ENCODE results near the gene SP140. TPM values are rescaled to one million over a fixed set of nuclear protein-coding genes. Genes with fewer than 3 reads are reported as not detected.

The SP140 gene
- total and polyA plus RNA-seq, 2 of the 8 experiments (the other 6 are each of a cell fraction or from before 2014, with no cell fraction given): 0.23 to 1.3 TPM

- H3K27me3 ChIP-seq (replicated peaks in 1 of 4; ENCODE audit: control insufficient read depth in 3 of 4, extremely low read depth in 1 of 4, insufficient read depth in 3 of 4, low read length in 3 of 4): no peaks in the 10 kb centered on the region
- no peak overlapping the region for H3K18ac ChIP-seq (ENCODE audit: extremely low read depth, low read length)
- no peak overlapping the region for H2AK5ac ChIP-seq (ENCODE audit: low read depth, low read length)
- no peak overlapping the region for H2BK15ac ChIP-seq (ENCODE audit: low read length)
- 73% methylated on average over 7 of the region's 7 CpGs; no CpG with 5 or more reads in 1 of the 2 experiments for WGBS, 2 experiments (ENCODE audit: extremely low coverage in 1 of 2, insufficient coverage in 1 of 2, insufficient read length in 1 of 2, insufficient replicate concordance in 2 of 2, low coverage in 1 of 2, low lambda C conversion rate in 2 of 2, missing lambda C conversion rate in 1 of 2)
- H3K36me3 ChIP-seq (ENCODE audit: control insufficient read depth in 2 of 4, insufficient read depth in 4 of 4, low read length in 3 of 4): no peaks in the 10 kb centered on the region
- no peak overlapping the region for H4K91ac ChIP-seq (replicated peaks; ENCODE audit: insufficient read length, low read length)
- H3K4me1 ChIP-seq (replicated peaks in 1 of 4; ENCODE audit: control insufficient read depth in 3 of 4, insufficient read depth in 4 of 4, low read length in 3 of 4): peaks cover 0 to 9% (median 2%) of the 10 kb centered on the region in 4 experiments; a peak in 3 of 7 replicates
- no peaks in the 10 kb centered on the region for H3K79me1 ChIP-seq (ENCODE audit: low read depth, low read length)
- ChIA-PET CTCF (ENCODE audit: partially characterized antibody) (interaction anchor here (0.6 to 1.2 kb wide), 3 partner anchors 19 to 113 kb away, joined by 3 to 4 read pairs (median 3); no protein-coding TSS in a partner anchor), POLR2A (ENCODE audit: partially characterized antibody) (no interaction called here)
- no peak overlapping the region for H3K9ac ChIP-seq (replicated peaks in 1 of 4; ENCODE audit: extremely low read depth in 1 of 4, low read depth in 3 of 4, low read length in 3 of 4)
- H2BK12ac ChIP-seq (ENCODE audit: low read depth, low read length): no peak overlapping the region
- H2BK5ac ChIP-seq (ENCODE audit: low read depth, low read length): no peak overlapping the region
- H2AFZ ChIP-seq (ENCODE audit: low read length): no peak overlapping the region
- no peaks in the 10 kb centered on the region for H4K20me1 ChIP-seq (replicated peaks in 1 of 2; ENCODE audit: control insufficient read depth in 1 of 2, insufficient read depth in 2 of 2, low read length in 2 of 2)
- DNase-seq (ENCODE audit: low read depth in 1 of 2, low spot score in 2 of 2) (peak in 1 of 2 experiments; percentile 5), FAIRE-seq (no peak)
- 0 out of 4 replicates have a peak, but pooled peaks cover 0 to 2% of the 10 kb centered on the region in 2 experiments for H3K9me3 ChIP-seq (ENCODE audit: insufficient read depth in 2 of 2, low read depth in 1 of 2, low read length in 1 of 2)
- no peaks in the 10 kb centered on the region for H3K23me2 ChIP-seq (ENCODE audit: low read depth, low read length)
- H4K5ac ChIP-seq (ENCODE audit: insufficient read length, low read depth, low read length): no peak overlapping the region
- H3K4me2 ChIP-seq (ENCODE audit: insufficient read depth in 1 of 2, low read depth in 2 of 2, low read length in 2 of 2): no peak overlapping the region
- H3K79me2 ChIP-seq (ENCODE audit: control insufficient read depth in 1 of 2, insufficient read depth in 2 of 2, low read length in 2 of 2): no peaks in the 10 kb centered on the region
- H3K56ac ChIP-seq (replicated peaks; ENCODE audit: insufficient read length, low read depth, low read length): no peak overlapping the region
- no peak overlapping the region for H4K8ac ChIP-seq (ENCODE audit: extremely low read depth, insufficient read depth, low read length)
- no peak overlapping the region for H2BK120ac ChIP-seq (replicated peaks; ENCODE audit: low read depth, low read length)
- H3K4ac ChIP-seq (replicated peaks; ENCODE audit: insufficient read length, low read depth, low read length): no peak overlapping the region
- H3K23ac ChIP-seq (ENCODE audit: insufficient read length): no peak overlapping the region
- no peak overlapping the region for H3K4me3 ChIP-seq (ENCODE audit: extremely low read depth in 1 of 4, insufficient read depth in 2 of 4, low read depth in 3 of 4, low read length in 4 of 4)
- H3K27ac ChIP-seq (ENCODE audit: low read depth, low read length): no peak overlapping the region
- no peak overlapping the region for H3K14ac ChIP-seq (ENCODE audit: insufficient read length)
- no peak overlapping the region for H2BK20ac ChIP-seq (ENCODE audit: low read length)
- TF ChIP-seq NRF1 (IDR thresholded peaks at IDR 0.05; ENCODE audit: low read depth, low read length): no peak
- TF ChIP-seq EP300 (IDR thresholded peaks at IDR 0.05; ENCODE audit: borderline replicate concordance in 1 of 2, low read depth in 2 of 2, low read length in 2 of 2): no peak
- TF ChIP-seq ATF3 (IDR thresholded peaks at IDR 0.05; ENCODE audit: insufficient read depth, low read depth, low read length): no peak
- no peak for TF ChIP-seq JUN (IDR thresholded peaks at IDR 0.05; ENCODE audit: low read depth, low read length)
- TF ChIP-seq, protein P1, sequence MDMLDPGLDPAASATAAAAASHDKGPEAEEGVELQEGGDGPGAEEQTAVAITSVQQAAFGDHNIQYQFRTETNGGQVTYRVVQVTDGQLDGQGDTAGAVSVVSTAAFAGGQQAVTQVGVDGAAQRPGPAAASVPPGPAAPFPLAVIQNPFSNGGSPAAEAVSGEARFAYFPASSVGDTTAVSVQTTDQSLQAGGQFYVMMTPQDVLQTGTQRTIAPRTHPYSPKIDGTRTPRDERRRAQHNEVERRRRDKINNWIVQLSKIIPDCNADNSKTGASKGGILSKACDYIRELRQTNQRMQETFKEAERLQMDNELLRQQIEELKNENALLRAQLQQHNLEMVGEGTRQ (IDR thresholded peaks at IDR 0.05; ENCODE audit: low read length): no peak
- no peak for TF ChIP-seq RNF2 (IDR thresholded peaks at IDR 0.05; ENCODE audit: borderline replicate concordance, low read depth, low read length, missing control alignments, poor library complexity, severe bottlenecking)
- TF ChIP-seq SP1 (IDR thresholded peaks at IDR 0.05; ENCODE audit: low read depth, low read length): no peak
- no peak for TF ChIP-seq TAF1 (IDR thresholded peaks at IDR 0.05; ENCODE audit: low read depth, low read length)
- TF ChIP-seq CEBPB (IDR thresholded peaks at IDR 0.05; ENCODE audit: low read depth, low read length): no peak
- TF ChIP-seq SAP30 (IDR thresholded peaks at IDR 0.05; ENCODE audit: insufficient read depth, insufficient replicate concordance, low read length): no peak
- TF ChIP-seq POU5F1 (IDR thresholded peaks at IDR 0.05; ENCODE audit: low read depth, low read length): no peak
- TF ChIP-seq, protein P2, sequence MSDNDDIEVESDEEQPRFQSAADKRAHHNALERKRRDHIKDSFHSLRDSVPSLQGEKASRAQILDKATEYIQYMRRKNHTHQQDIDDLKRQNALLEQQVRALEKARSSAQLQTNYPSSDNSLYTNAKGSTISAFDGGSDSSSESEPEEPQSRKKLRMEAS (IDR thresholded peaks at IDR 0.05): no peak
Measured at GRCh38 chr2:230179907-230180306, 45.6 kb upstream of the SP140 start.
